GM19463 (cell line): ENCODE data around the gene RPS16.

Experiments
- ATAC-seq: cut with Tn5 transposase; IDR thresholded peaks from one replicate; pipeline ENCODE4 v1.9.1; 2021; ENCODE audit warnings: mild to moderate bottlenecking, moderate library complexity; ENCODE audit not compliant: unreplicated experiment

The RPS16 gene

DNA sequence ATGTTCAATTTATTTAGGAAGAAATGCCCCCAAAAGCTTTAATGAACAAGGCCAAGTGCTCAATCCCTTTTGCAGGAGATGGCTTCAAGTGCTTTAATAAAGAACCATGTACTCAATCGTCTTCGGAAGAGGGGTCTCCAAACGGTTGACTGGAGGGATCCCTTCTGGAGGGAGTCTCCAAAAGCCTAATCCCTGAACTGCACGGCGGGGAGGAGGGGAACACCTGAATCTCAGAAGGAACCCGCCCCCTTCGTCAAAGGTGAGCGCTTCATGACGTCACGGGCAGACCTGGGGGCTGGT, 45.3 kb downstream of the RPS16 start:
- ATAC-seq, result no peak

DNA sequence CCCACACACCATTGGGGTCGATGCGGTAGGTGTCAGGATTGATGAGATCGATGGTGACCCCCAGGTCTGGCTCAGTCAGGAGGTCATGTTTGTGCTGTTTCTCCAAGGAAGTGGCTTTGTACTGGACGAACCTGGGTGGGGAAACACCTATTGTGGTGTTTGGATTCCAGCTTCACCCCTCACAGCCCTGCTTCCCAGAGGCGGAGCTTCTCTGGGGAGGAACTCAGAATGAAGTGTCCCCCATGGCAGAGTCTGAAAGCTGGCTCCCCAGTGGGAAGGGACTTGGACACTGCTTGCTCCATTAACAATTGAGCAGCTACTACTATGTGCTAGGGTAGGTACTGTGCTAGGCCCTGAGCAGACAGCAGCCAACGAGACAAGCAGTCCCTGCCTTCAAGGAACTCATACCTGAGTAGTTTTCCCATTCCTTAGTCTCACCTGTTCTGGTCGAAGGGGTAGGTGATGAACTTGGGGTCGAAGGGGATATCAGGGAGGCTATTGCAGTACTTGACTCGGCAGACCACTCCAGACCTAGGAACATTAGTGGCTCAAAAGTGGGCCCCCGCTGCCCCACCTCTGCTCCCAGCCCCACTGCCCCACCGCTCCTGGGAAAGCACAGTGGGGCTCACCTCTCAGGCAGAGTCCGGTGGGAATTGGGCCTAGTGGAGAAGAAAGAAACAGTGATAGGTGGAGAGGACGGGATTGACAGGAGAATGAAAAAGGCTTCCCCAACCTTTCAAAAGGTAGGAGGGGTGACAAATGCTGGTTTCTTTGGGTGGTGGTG, 45.9 kb downstream of the RPS16 start:
- no peak for ATAC-seq

DNA sequence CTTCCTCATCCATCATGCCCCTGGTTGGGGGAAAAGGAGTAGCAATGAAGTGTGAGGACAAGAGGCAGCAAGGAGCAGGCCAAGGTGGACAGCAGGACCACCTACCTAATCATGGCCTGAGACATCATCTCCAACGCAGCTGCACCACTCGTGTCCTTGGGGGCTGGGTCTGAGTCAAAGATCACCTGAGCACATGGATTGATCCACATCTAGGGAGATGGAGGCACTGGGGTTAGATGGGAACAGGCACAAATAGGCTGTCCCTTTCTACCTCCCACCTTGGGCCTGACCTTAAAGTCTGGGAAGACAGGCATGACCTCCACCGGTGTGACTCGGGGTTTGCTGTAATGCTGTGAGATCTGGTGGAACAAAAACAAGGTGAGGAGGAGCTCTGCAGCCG, 47.1 kb downstream of the RPS16 start:
- ATAC-seq, result no peak

DNA sequence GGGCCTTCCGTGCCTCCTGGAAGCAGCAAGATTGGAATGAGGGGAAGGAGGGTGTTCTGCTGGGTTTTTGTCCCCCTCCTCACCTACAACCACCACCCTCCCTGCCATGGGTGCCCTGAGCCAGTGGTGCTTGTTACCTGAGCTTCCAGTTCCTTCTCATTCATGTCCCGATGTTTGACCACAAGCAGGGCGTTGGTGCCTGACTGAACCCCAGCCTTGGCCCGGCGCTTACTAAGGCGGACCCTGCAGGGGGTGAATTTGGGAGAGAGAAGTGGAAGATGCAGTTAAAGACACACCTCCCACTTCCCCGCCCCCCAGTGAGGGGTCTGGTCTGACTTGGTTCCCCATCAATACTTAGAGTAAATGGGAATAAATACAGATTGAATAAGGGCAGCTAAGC, 49.2 kb downstream of the RPS16 start:
- no peak for ATAC-seq

DNA sequence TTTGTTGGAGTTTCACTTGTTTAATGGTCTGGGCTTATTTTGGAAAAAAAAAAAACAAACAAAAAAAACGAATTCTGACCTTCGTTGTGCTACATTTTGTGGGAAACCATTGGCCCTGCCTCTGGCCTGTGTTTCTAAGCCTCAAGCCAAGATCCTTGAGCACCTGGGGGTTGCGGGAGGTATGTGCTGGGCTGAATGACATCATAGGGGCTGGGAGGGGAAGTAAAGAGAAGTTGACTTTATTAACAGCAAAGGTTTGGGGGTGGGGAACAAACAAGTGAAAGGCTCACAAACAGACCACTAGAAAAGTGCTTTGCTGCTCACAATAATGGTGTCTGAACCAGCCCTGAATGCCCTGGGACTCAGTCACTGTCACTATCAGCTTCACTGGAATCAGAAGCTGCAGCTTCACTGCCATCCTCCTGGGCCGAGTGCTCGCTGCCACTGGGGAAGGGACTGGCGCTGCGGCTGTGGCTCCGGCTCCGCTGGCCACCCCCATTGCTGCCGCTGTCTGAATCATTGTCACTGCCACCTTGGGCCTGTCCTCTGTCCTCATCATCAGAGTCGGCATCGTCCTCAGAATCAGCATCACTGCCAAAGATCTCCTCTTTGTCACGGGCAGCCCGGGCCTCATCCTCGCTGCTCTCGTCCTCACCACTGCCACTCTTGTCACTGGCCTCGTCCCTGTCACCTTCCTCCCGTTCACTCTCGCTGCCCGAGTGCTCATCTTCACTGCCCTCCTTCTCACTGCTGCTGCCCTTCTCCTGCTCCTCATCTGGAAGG, 49.9 kb downstream of the RPS16 start:
- ATAC-seq, result no peak

DNA sequence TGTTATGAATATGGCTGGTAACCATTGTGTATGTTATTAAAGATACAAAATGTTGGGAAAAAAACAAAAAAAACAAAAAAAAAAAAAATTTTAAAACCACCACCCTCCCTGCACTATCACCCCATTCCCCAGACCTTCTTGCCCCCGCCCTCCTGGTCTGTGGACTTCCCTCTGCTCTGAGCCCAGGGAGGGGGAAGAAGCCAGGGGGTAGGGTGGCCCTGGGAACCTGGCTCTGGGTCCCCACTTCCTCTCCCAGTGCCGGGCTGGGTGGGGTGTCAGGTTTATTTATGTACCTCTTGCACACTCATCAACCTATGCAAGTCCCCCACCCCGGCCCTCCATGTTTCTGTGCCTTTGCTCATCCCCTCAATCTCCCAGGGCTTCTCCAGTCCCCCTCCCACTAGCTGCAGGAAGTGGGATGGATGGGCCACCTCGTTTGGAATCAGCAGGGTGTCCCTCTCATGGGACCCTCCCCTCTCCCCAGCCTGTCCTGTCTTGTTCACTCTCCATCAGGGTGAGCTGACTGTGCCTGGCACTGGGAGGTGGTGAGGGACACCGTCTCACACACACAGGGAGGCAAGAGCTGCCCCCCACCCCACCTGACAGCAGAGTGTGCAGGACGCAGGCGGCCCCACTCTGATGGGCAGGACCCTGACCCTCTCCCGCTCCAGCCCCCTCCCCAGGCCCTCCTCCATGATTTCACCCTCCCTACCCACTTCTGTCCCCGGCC, 50.7 kb downstream of the RPS16 start:
- ATAC-seq, result no peak
